BLaER1 (cell line): ENCODE data around the gene SLC19A2.
A peak's percentile ranks its signal among the peaks of the same experiment; 100 is the strongest.
"Not testable (repeated sequence)": the region's sequence is repeated elsewhere in the genome, so short reads cannot be mapped to it uniquely, and the experiment has no call there.

Experiments
- H3K27ac ChIP-seq: shearing (Covaris generic); formaldehyde crosslinking; 2 replicates; pipeline ENCODE4 v1.8.1; 2022
- H3K27me3 ChIP-seq: shearing (Covaris generic); formaldehyde crosslinking; 2 replicates; pipeline ENCODE4 v1.8.1; 2022
- H3K36me3 ChIP-seq: shearing (Covaris generic); formaldehyde crosslinking; 2 replicates; pipeline ENCODE4 v1.8.1; 2022
- H3K4me1 ChIP-seq: shearing (Covaris generic); formaldehyde crosslinking; 2 replicates; pipeline ENCODE4 v1.8.1; 2022
- H3K4me2 ChIP-seq: shearing (Covaris generic); formaldehyde crosslinking; 2 replicates; pipeline ENCODE4 v1.8.1; 2022
- H3K4me3 ChIP-seq: shearing (Covaris generic); formaldehyde crosslinking; 2 replicates; pipeline ENCODE4 v1.8.1; 2022
- H3K9ac ChIP-seq: shearing (Covaris generic); formaldehyde crosslinking; 2 replicates; pipeline ENCODE4 v1.8.1; 2022
- H3K9me3 ChIP-seq: shearing (Covaris generic); formaldehyde crosslinking; 2 replicates; pipeline ENCODE4 v1.8.1; 2022
- H4K20me1 ChIP-seq: shearing (Covaris generic); formaldehyde crosslinking; 2 replicates; pipeline ENCODE4 v1.8.1; 2022
- Cebpa-rat ChIP-seq: shearing (Covaris generic); IDR thresholded peaks from 2 replicates; pipeline ENCODE4 v1.8.1; 2022

The SLC19A2 gene, protein sequence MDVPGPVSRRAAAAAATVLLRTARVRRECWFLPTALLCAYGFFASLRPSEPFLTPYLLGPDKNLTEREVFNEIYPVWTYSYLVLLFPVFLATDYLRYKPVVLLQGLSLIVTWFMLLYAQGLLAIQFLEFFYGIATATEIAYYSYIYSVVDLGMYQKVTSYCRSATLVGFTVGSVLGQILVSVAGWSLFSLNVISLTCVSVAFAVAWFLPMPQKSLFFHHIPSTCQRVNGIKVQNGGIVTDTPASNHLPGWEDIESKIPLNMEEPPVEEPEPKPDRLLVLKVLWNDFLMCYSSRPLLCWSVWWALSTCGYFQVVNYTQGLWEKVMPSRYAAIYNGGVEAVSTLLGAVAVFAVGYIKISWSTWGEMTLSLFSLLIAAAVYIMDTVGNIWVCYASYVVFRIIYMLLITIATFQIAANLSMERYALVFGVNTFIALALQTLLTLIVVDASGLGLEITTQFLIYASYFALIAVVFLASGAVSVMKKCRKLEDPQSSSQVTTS

DNA sequence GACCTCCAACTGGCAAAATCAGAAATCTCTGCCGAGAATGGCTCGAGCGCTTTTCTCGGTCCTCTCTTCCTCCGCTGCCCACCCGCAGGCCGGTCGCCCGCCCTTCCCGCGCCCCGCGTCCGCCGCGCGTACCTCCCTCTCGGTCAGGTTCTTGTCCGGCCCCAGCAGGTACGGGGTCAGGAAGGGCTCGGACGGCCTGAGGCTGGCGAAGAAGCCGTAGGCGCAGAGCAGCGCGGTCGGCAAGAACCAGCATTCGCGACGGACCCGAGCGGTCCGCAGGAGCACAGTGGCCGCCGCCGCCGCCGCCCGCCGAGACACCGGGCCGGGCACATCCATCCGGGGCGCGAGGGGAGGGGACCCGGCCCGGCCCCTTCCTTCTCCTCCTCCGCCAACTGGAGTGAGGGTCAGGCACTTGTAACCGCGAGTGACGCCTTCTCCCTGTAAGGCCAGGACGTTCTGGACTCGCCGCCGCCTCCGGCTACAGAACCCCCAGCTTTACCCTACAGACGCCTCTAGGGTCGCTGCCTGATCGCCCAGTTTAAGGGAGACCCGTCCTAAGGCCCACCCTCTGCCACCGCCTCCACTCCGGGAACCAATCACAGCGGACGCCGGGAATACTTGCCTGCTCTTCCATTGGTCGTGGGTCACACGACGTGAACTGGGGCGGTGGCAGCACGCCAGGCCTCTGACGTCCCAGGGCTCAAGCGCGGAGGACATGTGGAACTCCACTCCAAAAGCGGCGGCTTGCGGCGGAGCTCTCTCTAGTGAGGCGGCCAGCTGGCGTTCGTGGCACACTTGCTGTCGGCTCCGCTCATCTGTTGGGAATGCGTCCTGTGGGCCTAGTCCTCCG lies at the start of gene SLC19A2:
Gene SLC19A2, minus strand, starts transcription at position 514 of the 850 bp plus-strand sequence. Its CDS starts 178 bp downstream, at position 336.
- no peak for TF ChIP-seq Cebpa-rat
- Histone ChIP-seq H3K9me3 (no peaks in the 10 kb centered on the region), H3K36me3 (no peaks in the 10 kb centered on the region), H3K27me3 (no peaks in the 10 kb centered on the region), H3K4me2 (peak within 1 kb of the TSS; percentile 93), H3K4me1 (peaks cover 30% of the 10 kb centered on the region), H3K4me3 (peak within 1 kb of the TSS; percentile 83), H3K9ac (peak within 1 kb of the TSS; percentile 83), H4K20me1 (0 out of 2 replicates have a peak, but pooled peaks cover 4% of the 10 kb centered on the region), H3K27ac (peak within 1 kb of the TSS; percentile 70)

DNA sequence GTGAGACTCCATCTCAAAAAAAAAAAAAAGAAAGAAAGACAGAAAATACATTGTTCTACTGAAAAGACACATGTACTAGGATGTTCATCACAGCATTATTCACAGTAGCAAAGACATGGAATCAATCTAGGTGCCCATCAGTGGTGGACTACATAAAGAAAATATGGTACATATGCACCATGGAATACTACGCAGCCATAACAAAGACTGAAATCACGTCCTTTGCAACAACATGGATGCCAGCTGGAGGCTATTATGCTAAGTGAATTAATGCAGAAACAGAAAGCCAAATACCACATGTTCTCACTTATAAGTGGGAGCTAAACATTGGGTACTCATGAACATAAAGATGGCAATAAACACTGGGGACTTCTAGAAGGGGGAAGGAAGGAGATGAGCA lies 48.9 kb upstream of the SLC19A2 start:
- H3K36me3 ChIP-seq, result no peaks in the 10 kb centered on the region
- no peaks in the 10 kb centered on the region for H4K20me1 ChIP-seq
- no peak overlapping the region for H3K4me3 ChIP-seq
- no peak overlapping the region for H3K9ac ChIP-seq
- no peak overlapping the region for H3K27ac ChIP-seq
- H3K4me1 ChIP-seq, result no peaks in the 10 kb centered on the region
- no peak for TF ChIP-seq Cebpa-rat
- H3K4me2 ChIP-seq, result no peak overlapping the region
- no peaks in the 10 kb centered on the region for H3K9me3 ChIP-seq
- H3K27me3 ChIP-seq, result no peaks in the 10 kb centered on the region

DNA sequence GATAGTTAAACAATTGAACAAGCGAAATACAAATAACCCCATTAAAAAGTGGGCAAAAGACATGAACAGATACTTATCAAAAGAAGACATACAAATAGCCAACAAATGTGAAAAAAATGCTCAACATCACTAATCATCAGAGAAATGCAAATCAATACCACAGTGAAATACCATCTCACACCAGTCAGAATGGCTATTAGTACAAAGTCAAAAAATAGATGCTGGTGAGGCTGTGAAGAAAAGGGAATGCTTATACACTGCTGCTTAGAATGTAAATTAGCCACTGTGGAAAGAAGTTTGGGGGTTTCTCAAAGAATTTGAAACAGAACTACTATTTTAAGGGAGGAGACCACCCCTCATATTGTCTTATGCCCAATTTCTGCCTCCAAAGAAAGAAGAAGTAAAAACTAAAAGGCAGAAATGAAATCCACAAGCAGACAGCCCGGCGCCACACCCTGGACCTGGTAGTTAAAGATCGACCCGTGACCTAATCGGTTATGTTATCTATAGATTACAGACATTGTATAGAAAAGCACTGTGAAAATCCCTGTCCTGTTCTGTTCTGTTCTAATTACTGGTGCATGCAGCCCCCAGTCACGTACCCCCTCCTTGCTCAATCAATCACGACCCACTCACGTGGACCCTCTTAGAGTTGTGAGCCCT lies 47.9 kb upstream of the SLC19A2 start:
- H3K36me3 ChIP-seq, H3K27ac ChIP-seq, H4K20me1 ChIP-seq, H3K27me3 ChIP-seq, H3K4me2 ChIP-seq, H3K9ac ChIP-seq, H3K4me3 ChIP-seq, H3K9me3 ChIP-seq, H3K4me1 ChIP-seq: not testable (repeated sequence)

DNA sequence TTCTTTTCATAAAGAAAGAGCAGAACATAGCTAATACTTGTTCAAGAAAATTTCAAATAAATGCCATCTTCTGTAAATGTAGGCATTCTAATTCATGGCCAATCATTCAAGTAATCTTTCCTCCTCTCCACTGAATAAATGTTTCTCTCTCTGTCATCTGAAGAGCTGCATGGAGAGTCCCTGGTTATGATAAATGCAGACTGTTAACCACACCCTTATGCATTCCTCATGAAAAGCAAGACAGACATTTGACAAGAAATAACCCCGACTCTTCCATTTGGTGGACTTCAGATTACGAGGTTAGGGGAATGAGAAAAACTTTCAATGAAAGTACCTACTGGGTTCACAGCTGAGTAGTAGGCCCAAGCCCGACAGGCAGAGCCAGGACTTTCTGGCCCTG lies 44.7 kb upstream of the SLC19A2 start:
- H3K4me1 ChIP-seq, result no peaks in the 10 kb centered on the region
- H3K9me3 ChIP-seq, result no peaks in the 10 kb centered on the region
- no peaks in the 10 kb centered on the region for H3K36me3 ChIP-seq
- no peak for TF ChIP-seq Cebpa-rat
- H3K4me2 ChIP-seq, result no peak overlapping the region
- H3K27me3 ChIP-seq, result no peaks in the 10 kb centered on the region
- H3K4me3 ChIP-seq, result no peak overlapping the region
- H4K20me1 ChIP-seq, result no peaks in the 10 kb centered on the region
- H3K27ac ChIP-seq, result no peak overlapping the region
- H3K9ac ChIP-seq, result no peak overlapping the region

DNA sequence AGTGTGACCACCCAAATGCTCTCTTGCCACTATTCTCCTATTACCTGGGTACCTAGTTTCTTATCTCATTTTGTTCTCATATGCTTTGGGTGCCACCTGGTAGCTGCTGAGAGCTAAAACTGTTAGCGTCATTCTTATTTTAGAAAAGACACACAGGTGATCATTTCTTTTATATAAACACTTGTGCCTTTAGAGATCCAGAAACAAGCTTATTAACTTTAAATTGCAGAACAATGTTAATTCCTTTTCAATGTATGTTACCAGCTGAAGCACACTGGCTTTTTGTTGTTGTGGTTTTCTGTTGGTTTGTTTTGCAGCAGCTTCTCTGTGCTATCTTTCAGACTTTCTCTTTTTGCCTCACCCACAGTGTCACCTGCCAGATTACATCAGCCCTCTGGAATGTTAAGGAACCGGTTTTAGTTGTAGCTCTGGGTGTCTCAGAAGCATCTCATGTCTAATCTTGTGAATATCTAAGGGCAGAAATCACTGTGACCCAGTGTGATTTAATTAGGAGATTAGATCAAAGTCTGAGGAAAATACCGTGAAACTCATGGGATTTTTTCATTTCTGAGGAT lies 43.4 kb upstream of the SLC19A2 start:
- H3K4me2 ChIP-seq, result no peak overlapping the region
- no peaks in the 10 kb centered on the region for H4K20me1 ChIP-seq
- TF ChIP-seq Cebpa-rat, result no peak
- H3K27ac ChIP-seq, result no peak overlapping the region
- H3K4me3 ChIP-seq, result no peak overlapping the region
- H3K9ac ChIP-seq, result no peak overlapping the region
- H3K27me3 ChIP-seq, result no peaks in the 10 kb centered on the region
- no peaks in the 10 kb centered on the region for H3K36me3 ChIP-seq
- no peaks in the 10 kb centered on the region for H3K9me3 ChIP-seq
- no peaks in the 10 kb centered on the region for H3K4me1 ChIP-seq

DNA sequence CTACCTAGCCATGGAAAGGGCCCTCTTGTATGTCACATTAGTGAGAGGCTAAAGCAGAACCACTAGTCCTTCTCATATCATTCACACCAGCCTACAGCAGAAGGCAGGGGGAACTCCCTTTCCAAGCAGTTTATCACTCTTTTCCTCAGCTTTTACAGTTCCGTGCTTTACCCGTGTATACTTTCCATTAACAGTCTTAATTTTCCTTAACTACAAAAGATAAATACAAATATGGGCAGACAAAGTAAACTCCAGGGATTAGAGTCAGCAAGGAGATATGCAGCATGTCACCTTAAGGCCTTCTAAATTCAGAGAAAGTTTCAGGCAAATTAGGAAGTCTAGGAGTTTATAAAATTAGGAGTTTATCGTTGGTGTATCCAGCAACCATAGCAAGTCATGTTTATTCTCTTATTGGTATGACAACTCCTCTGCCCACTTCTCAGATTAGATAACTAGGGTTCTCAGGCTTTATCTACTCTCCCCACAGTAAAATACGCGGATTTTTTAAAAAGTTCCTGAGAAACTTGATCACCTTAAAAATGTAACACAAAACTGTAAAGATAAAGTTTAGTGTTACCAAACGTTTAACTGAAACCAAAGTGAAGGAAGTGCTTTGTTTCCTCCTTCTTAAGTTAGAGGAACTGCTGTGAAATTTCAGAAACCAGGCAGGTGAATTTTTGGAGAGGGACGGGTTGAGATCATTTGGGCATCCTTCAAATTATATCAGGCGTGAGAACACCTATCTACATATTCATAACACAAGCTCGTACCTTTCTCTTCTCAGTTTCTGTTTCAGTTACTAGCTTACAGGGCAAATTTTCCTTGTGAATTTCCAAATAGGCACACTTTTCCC lies 42.7 kb upstream of the SLC19A2 start:
- Histone ChIP-seq H3K27me3 (no peaks in the 10 kb centered on the region), H3K9me3 (no peaks in the 10 kb centered on the region), H3K4me1 (no peaks in the 10 kb centered on the region), H3K9ac (no peak overlapping the region), H3K4me2 (no peak overlapping the region), H3K27ac (no peak overlapping the region), H4K20me1 (no peaks in the 10 kb centered on the region), H3K36me3 (no peaks in the 10 kb centered on the region), H3K4me3 (no peak overlapping the region)
- TF ChIP-seq Cebpa-rat, result no peak

DNA sequence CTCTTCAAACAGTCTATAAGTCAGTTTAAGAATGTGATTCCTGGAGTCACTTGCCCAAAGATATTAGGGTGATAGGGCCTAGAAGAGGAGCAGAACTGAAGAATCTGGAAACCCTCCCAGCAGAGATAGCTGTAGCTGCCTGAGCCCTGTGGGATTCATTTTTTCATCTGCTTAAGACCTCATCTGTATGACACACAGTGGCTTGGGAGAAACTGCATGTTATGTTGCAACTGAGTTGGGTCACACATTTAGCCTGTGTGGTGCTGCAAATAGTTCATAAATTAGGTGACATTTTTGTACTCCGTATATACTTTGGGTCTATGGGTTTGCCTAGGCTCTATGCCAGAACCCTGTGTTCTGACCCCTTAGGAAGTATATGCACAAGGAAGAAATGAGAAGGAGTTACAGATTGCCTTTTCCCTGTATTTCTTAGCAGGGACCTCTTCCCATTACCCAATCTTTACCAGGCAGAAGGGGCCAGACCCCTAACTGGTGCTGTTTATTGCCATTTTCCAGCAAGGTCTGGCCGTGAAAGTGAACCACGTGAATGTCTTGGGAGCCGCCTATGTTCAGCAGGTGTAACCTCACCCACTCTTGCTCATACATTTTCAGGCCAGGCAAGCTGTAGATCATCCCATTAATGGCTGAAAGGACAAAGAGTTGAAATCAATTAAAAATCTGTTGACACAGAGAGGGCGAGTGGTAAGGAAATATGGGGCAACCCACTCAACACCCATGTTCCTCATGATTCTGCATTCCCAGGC lies 41.9 kb upstream of the SLC19A2 start:
- Histone ChIP-seq H3K27ac (no peak overlapping the region), H3K4me1 (no peaks in the 10 kb centered on the region), H3K9ac (no peak overlapping the region), H3K4me3 (no peak overlapping the region), H3K4me2 (no peak overlapping the region), H3K27me3 (no peaks in the 10 kb centered on the region), H4K20me1 (no peaks in the 10 kb centered on the region), H3K36me3 (no peaks in the 10 kb centered on the region), H3K9me3 (no peaks in the 10 kb centered on the region)
- no peak for TF ChIP-seq Cebpa-rat

DNA sequence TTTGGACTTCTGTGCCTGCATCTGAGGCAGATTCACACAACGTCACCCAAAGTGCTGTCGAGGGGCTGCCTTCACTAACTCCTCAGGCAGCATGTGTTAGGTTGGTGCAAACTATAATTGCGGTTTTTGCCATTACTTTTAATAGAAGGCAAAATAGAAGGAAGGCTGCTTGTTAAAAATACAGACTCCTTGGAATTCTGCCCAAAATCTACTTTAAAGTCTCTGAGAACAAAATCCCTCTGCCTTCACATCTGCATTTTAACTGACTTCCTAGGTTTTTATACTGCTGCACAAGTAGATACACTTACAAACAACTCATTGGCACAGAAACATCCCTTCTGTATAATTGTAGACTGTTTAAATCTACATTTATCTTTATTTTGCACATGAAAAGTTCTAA lies 41.3 kb upstream of the SLC19A2 start:
- no peaks in the 10 kb centered on the region for H4K20me1 ChIP-seq
- no peaks in the 10 kb centered on the region for H3K9me3 ChIP-seq
- no peaks in the 10 kb centered on the region for H3K4me1 ChIP-seq
- H3K4me3 ChIP-seq, result no peak overlapping the region
- H3K9ac ChIP-seq, result no peak overlapping the region
- H3K36me3 ChIP-seq, result no peaks in the 10 kb centered on the region
- no peak for TF ChIP-seq Cebpa-rat
- H3K4me2 ChIP-seq, result no peak overlapping the region
- H3K27me3 ChIP-seq, result no peaks in the 10 kb centered on the region
- no peak overlapping the region for H3K27ac ChIP-seq
